Caco-2 (cell line): Measurements from ENCODE around the gene ERP29. TPM values are rescaled to one million over a fixed set of nuclear protein-coding genes. Genes with fewer than 3 reads are reported as not detected.

Experiments used
- BruUV-seq: library from RNA; stranded (reverse); fragments of 400-500 nt; replicated peaks from 2 replicates; lab custom pipeline; 2021; lab: Mats Ljungman, UMichigan
- CTCF ChIA-PET: fragments of 300-600 bp; sonication (Branson Sonifier 250); formaldehyde crosslinking; loops from one replicate; lab custom pipeline; 2022; ENCODE audit warnings: antibody characterized with exemption; lab: Charles Lee
- POLR2A ChIA-PET: fragments of 300-600 bp; sonication (Branson Sonifier 250); formaldehyde crosslinking; loops from one replicate; lab custom pipeline; 2022; ENCODE audit warnings: antibody characterized with exemption; lab: Charles Lee
- DNase-seq, 2 experiments: peaks; one replicate each; pipeline versions ENCODE4 v3.0.0 to v3.0.0-alpha.2; 2020 to 2022
- H3K27me3 ChIP-seq: replicated peaks from 2 replicates; pipeline ENCODE4 v1.6.0; 2011; ENCODE audit warnings: low read length; ENCODE audit not compliant: control insufficient read depth, insufficient read depth
- H3K36me3 ChIP-seq: 2 replicates; pipeline ENCODE4 v1.5.1; 2011; ENCODE audit warnings: low read length; ENCODE audit not compliant: control insufficient read depth, insufficient read depth
- H3K4me1 ChIP-seq: fragments of 250-450 bp; sonication (Bioruptor Pico); 2 replicates; pipeline ENCODE4 v1.5.1; 2020; ENCODE audit warnings: mild to moderate bottlenecking
- H3K4me3 ChIP-seq: 2 replicates; pipeline ENCODE4 v1.5.1; 2011; ENCODE audit warnings: low read depth, mild to moderate bottlenecking, control low read depth, low read length
- H3K9me3 ChIP-seq: fragments of 250-450 bp; sonication (Bioruptor Pico); 2 replicates; pipeline ENCODE4 v1.5.1; 2020; ENCODE audit warnings: mild to moderate bottlenecking, moderate library complexity
- H3K27ac Mint-ChIP-seq: one replicate; pipeline ENCODE4 v1.8.0; 2022; ENCODE audit warnings: mixed read lengths; ENCODE audit not compliant: unreplicated experiment
- H3K27me3 Mint-ChIP-seq: one replicate; pipeline ENCODE4 v1.8.0; 2022; ENCODE audit warnings: mixed read lengths; ENCODE audit not compliant: insufficient read depth, unreplicated experiment
- H3K36me3 Mint-ChIP-seq: one replicate; pipeline ENCODE4 v1.8.0; 2022; ENCODE audit warnings: mild to moderate bottlenecking, mixed read lengths; ENCODE audit not compliant: insufficient read depth, unreplicated experiment
- H3K4me1 Mint-ChIP-seq: one replicate; pipeline ENCODE4 v1.8.0; 2022; ENCODE audit warnings: low read depth, mixed read lengths; ENCODE audit not compliant: unreplicated experiment
- H3K4me3 Mint-ChIP-seq: one replicate; pipeline ENCODE4 v1.8.0; 2022; ENCODE audit warnings: mild to moderate bottlenecking, moderate library complexity, mixed read lengths; ENCODE audit not compliant: unreplicated experiment
- H3K9me3 Mint-ChIP-seq: one replicate; pipeline ENCODE4 v1.8.0; 2022; ENCODE audit warnings: mixed read lengths; ENCODE audit not compliant: unreplicated experiment
- intact Hi-C: fragments of 100-400 bp; cut with micrococcal nuclease; formaldehyde crosslinking; loops from one replicate; pipeline ENCODE4 v1.10.0; 2022; ENCODE audit not compliant: unreplicated experiment
- total RNA-seq: library from RNA; stranded (reverse); gene quantifications from 2 replicates; pipeline ENCODE4 v1.2.3, GENCODE V29; 2022
- TF ChIP-seq, protein P1 (sequence below), 2 experiments: fragments of 200-600 bp in 1 of 2; IDR thresholded peaks; 1 replicate in 1 of 2; 2 replicates in 1 of 2; pipeline versions ENCODE4 v1.5.1 to v1.8.0; 2011 to 2022; ENCODE audit warnings: antibody characterized with exemption in 1 of 2, control low read depth in 1 of 2, inconsistent platforms in 1 of 2, low read depth in 1 of 2, low read length in 1 of 2, mild to moderate bottlenecking in 1 of 2, moderate library complexity in 1 of 2; ENCODE audit not compliant: insufficient read depth in 1 of 2, severe bottlenecking in 1 of 2, unreplicated experiment in 1 of 2

Gene ERP29
- total RNA-seq, 1 experiment from 2014 or later, result 231 TPM

DNA sequence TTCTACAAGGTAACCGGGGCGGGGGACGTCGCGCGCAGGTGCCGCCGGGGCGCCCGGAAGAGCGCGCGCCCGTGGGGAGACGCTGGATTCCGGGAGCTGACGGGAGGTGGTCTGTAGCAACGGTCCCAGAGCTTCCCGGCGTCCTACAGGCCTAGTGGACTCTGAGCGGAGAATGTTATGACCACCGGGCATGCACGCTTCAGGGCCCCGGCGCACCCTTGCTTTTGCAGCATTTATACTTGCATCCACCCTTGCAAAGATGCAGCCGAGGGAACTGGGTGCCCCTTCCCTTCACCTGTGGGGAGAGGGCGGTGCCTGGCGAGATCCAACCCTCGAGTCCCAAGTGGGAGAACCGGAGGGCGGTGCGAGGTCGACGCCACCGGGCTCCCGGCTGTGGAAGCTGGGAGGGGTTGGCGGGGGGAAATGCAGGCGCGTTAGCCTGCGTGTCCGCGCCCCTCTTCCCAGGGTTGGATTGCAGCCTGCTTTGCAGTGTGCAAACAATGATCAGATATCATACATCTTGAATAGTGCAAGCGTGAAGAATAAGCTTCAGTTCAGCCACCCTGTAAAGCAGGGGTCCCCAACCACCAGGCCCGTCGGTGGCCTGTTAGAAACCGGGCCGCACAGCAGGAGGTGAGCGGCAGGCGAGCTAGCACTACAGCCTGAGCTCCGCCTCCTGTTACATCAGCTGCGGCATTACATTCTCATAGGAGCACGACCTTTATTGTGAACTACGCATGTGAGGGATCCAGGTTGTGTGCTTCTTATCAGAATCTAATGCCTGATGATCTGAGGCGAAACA is 576 bp downstream of the ERP29 start:
- no peaks in the 10 kb centered on the region; the same call in 1 of the 2 replicates for H3K36me3 ChIP-seq
- ChIA-PET POLR2A (interaction anchor here (0.6 to 1.6 kb wide), 12 partner anchors 9 to 328 kb away, joined by 3 to 8 read pairs (median 4); partner anchors contain the start of genes ACAD10, BRAP and MAPKAPK5), CTCF (interaction anchor here (0.5 to 2.1 kb wide), 8 partner anchors 10 to 411 kb away, joined by 3 to 23 read pairs (median 4); partner anchors contain the start of gene MAPKAPK5)
- peak; percentile 82 to 86 for DNase-seq
- H3K9me3 ChIP-seq, result no peaks in the 10 kb centered on the region
- peaks cover 10% of the 10 kb centered on the region for H3K9me3 Mint-ChIP-seq
- no TSS peak for BruUV-seq
- H3K4me3 ChIP-seq, result peak overlapping the region; percentile 90
- H3K36me3 Mint-ChIP-seq, result peaks cover 63% of the 10 kb centered on the region
- peak overlapping the region; percentile 91 for H3K27ac Mint-ChIP-seq
- intact Hi-C loops, result loop anchor here (2.0 to 5.0 kb wide), 2 partner anchors 69 to 192 kb away; no protein-coding TSS in a partner anchor
- H3K4me3 Mint-ChIP-seq, result peak overlapping the region; percentile 90
- TF ChIP-seq, protein P1, sequence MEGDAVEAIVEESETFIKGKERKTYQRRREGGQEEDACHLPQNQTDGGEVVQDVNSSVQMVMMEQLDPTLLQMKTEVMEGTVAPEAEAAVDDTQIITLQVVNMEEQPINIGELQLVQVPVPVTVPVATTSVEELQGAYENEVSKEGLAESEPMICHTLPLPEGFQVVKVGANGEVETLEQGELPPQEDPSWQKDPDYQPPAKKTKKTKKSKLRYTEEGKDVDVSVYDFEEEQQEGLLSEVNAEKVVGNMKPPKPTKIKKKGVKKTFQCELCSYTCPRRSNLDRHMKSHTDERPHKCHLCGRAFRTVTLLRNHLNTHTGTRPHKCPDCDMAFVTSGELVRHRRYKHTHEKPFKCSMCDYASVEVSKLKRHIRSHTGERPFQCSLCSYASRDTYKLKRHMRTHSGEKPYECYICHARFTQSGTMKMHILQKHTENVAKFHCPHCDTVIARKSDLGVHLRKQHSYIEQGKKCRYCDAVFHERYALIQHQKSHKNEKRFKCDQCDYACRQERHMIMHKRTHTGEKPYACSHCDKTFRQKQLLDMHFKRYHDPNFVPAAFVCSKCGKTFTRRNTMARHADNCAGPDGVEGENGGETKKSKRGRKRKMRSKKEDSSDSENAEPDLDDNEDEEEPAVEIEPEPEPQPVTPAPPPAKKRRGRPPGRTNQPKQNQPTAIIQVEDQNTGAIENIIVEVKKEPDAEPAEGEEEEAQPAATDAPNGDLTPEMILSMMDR (IDR thresholded peaks at IDR 0.05; ENCODE audit: insufficient read depth in 1 of 2, low read depth in 1 of 2, low read length in 1 of 2, severe bottlenecking in 1 of 2, unreplicated experiment in 1 of 2), result peak in 1 of 2 experiments; percentile 22
- peaks cover 20% of the 10 kb centered on the region for H3K4me1 Mint-ChIP-seq
- H3K27me3 Mint-ChIP-seq, result no peaks in the 10 kb centered on the region
- peaks cover 7% of the 10 kb centered on the region; the same call in 1 of the 2 replicates for H3K4me1 ChIP-seq
- no peaks in the 10 kb centered on the region for H3K27me3 ChIP-seq

DNA sequence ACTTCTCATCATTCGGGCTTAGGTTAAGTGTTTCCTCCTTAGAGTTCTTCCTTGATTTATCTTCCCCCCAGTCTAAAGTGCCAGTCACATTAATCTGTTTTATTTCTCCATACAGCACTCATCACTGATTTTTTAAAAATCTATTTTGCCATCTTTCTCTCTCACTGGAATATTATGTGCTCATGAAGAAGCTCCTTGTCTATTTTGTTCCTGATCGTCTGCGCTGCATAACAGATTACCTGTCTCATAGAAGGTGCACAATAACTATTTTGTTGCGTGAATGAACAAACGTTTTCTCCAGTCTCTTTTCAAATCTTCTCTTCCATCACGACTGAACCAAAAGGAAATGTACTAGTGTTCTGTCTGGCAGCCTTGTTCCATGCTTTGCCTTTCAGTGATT is 2.7 kb downstream of the ERP29 start:
- ChIA-PET POLR2A (no interaction called here), CTCF (no interaction called here)
- Histone ChIP-seq H3K4me1 (peaks cover 7% of the 10 kb centered on the region; the same call in 1 of the 2 replicates), H3K4me3 (no peak overlapping the region), H3K9me3 (no peaks in the 10 kb centered on the region), H3K27me3 (no peaks in the 10 kb centered on the region), H3K36me3 (no peaks in the 10 kb centered on the region; the same call in 1 of the 2 replicates)
- Mint-ChIP-seq H3K9me3 (peaks cover 10% of the 10 kb centered on the region), H3K27me3 (no peaks in the 10 kb centered on the region), H3K36me3 (peaks cover 83% of the 10 kb centered on the region), H3K4me3 (peak overlapping the region; percentile 37), H3K4me1 (peaks cover 20% of the 10 kb centered on the region), H3K27ac (peak overlapping the region; percentile 52)
- no TSS peak for BruUV-seq
- TF ChIP-seq, protein P1 (IDR thresholded peaks at IDR 0.05; ENCODE audit: insufficient read depth in 1 of 2, low read depth in 1 of 2, low read length in 1 of 2, severe bottlenecking in 1 of 2, unreplicated experiment in 1 of 2), result no peak
- DNase-seq, result no peak
- intact Hi-C loops, result no loop called here

DNA sequence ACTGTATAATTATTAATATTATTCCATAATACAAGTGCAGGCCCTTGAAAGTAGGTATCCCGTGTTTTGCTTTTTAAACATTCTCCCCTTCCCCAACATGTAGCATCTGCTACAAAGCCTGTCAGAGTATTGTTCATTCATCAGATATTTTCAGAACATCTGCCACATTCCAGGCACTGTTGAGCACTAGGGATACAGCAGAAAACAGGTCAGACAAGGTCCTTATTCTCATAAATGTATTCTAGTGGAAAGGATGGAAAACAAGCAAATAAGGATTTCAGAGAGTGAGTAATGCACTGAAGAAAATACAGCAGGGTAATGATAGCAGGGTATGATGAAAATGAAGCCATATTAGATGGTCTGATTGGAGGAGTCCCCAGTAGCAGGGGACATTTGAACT is 3.8 kb downstream of the ERP29 start:
- TF ChIP-seq, protein P1 (IDR thresholded peaks at IDR 0.05; ENCODE audit: insufficient read depth in 1 of 2, low read depth in 1 of 2, low read length in 1 of 2, severe bottlenecking in 1 of 2, unreplicated experiment in 1 of 2), result no peak
- no peaks in the 10 kb centered on the region for H3K4me1 ChIP-seq
- intact Hi-C loops, result no loop called here
- DNase-seq, result no peak
- no TSS peak for BruUV-seq
- no peak overlapping the region for H3K27ac Mint-ChIP-seq
- H3K4me1 Mint-ChIP-seq, result peaks cover 13% of the 10 kb centered on the region
- H3K27me3 ChIP-seq, result no peaks in the 10 kb centered on the region
- CTCF ChIA-PET, result interaction anchor here (0.7 kb wide), 1 partner anchor 198 kb away, joined by 5 read pairs; no protein-coding TSS in a partner anchor
- H3K4me3 ChIP-seq, result no peak overlapping the region
- no peaks in the 10 kb centered on the region for H3K27me3 Mint-ChIP-seq
- H3K4me3 Mint-ChIP-seq, result no peak overlapping the region
- H3K9me3 ChIP-seq, result no peaks in the 10 kb centered on the region
- no peaks in the 10 kb centered on the region; the same call in 1 of the 2 replicates for H3K36me3 ChIP-seq
- H3K36me3 Mint-ChIP-seq, result peaks cover 94% of the 10 kb centered on the region
- POLR2A ChIA-PET, result no interaction called here
- H3K9me3 Mint-ChIP-seq, result peaks cover 10% of the 10 kb centered on the region
